ENCODE data around the gene TICRR. TPM values are rescaled to one million over a fixed set of nuclear protein-coding genes. Genes with fewer than 3 reads are reported as not detected.
"Not testable (repeated sequence)": the region's sequence is repeated elsewhere in the genome, so short reads cannot be mapped to it uniquely, and the experiment has no call there.

The TICRR gene
- total RNA-seq, 1 experiment from 2014 or later: 24.1 TPM

DNA sequence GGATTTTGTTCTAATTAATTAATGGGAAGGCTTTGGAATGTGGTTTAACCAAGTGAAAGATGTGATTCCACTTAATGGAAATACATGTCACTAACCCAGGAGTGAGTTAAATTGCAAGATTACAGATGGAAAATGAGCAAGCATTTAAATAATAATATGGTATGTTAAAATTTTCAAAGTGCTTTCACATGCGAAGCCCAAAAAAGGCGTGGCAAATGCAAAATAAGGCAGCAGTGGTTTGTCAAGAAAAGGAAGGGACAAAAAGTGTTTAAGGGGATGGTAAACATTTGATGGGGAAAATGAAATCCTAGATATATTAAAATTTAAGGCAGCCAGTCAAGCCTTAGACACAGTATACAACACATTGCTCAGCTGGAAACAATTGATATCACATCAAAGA, 2.9 kb downstream of the TICRR start:
- H3K9me3 Mint-ChIP-seq (ENCODE audit: unreplicated experiment): no peaks in the 10 kb centered on the region
- H3K27ac Mint-ChIP-seq (ENCODE audit: unreplicated experiment): peak overlapping the region; percentile 12
- H3K4me3 Mint-ChIP-seq (ENCODE audit: unreplicated experiment): peak overlapping the region; percentile 79
- peaks cover 27% of the 10 kb centered on the region for H3K36me3 Mint-ChIP-seq (ENCODE audit: insufficient read depth, unreplicated experiment)
- H3K36me3 ChIP-seq (ENCODE audit: control insufficient read depth, insufficient read depth, low read length): no peaks in the 10 kb centered on the region; the same call in 1 of the 2 replicates
- POLR2A ChIA-PET: no interaction called here
- peaks cover 7% of the 10 kb centered on the region; the same call in 1 of the 2 replicates for H3K4me1 ChIP-seq
- H3K4me3 ChIP-seq (ENCODE audit: low read depth, low read length): no peak overlapping the region
- TF ChIP-seq CTCF (IDR thresholded peaks at IDR 0.05; ENCODE audit: insufficient read depth in 1 of 2, low read depth in 1 of 2, low read length in 1 of 2, severe bottlenecking in 1 of 2, unreplicated experiment in 1 of 2): no peak
- H3K4me1 Mint-ChIP-seq (ENCODE audit: low read depth, unreplicated experiment): peaks cover 18% of the 10 kb centered on the region
- H3K9me3 ChIP-seq: no peaks in the 10 kb centered on the region
- H3K27me3 Mint-ChIP-seq (ENCODE audit: insufficient read depth, unreplicated experiment): no peaks in the 10 kb centered on the region
- no TSS peak for BruUV-seq (replicated peaks)
- CTCF ChIA-PET: interaction anchor here (0.7 kb wide), 1 partner anchor 100 kb away, joined by 4 read pairs; no protein-coding TSS in a partner anchor
- H3K27me3 ChIP-seq (replicated peaks; ENCODE audit: control insufficient read depth, insufficient read depth, low read length): no peaks in the 10 kb centered on the region
- intact Hi-C loops (cut with micrococcal nuclease; ENCODE audit: unreplicated experiment): no loop called here
- DNase-seq: no peak

- CTCF ChIA-PET; H3K27me3 Mint-ChIP-seq (ENCODE audit: insufficient read depth, unreplicated experiment); H3K4me3 Mint-ChIP-seq (ENCODE audit: unreplicated experiment); H3K36me3 ChIP-seq (ENCODE audit: control insufficient read depth, insufficient read depth, low read length); intact Hi-C loops (cut with micrococcal nuclease; ENCODE audit: unreplicated experiment); H3K4me3 ChIP-seq (ENCODE audit: low read depth, low read length); H3K27me3 ChIP-seq (replicated peaks; ENCODE audit: control insufficient read depth, insufficient read depth, low read length); H3K27ac Mint-ChIP-seq (ENCODE audit: unreplicated experiment); POLR2A ChIA-PET; BruUV-seq (replicated peaks); H3K9me3 ChIP-seq; H3K4me1 ChIP-seq; DNase-seq; H3K9me3 Mint-ChIP-seq (ENCODE audit: unreplicated experiment): not testable (repeated sequence)
- H3K4me1 Mint-ChIP-seq (ENCODE audit: low read depth, unreplicated experiment): peaks cover 18% of the 10 kb centered on the region
- H3K36me3 Mint-ChIP-seq (ENCODE audit: insufficient read depth, unreplicated experiment): peaks cover 29% of the 10 kb centered on the region
Measured at GRCh38 chr15:89580747-89581146, 5.5 kb downstream of the TICRR start.

GRCh38 chr15:89586651-89587050, 11.4 kb downstream of the TICRR start:
- ChIA-PET POLR2A (no interaction called here), CTCF (no interaction called here)
- Histone ChIP-seq H3K27me3 (replicated peaks; ENCODE audit: control insufficient read depth, insufficient read depth, low read length) (no peaks in the 10 kb centered on the region), H3K9me3 (no peaks in the 10 kb centered on the region), H3K4me1 (no peaks in the 10 kb centered on the region), H3K36me3 (ENCODE audit: control insufficient read depth, insufficient read depth, low read length) (no peaks in the 10 kb centered on the region; the same call in none of the 2 replicates), H3K4me3 (ENCODE audit: low read depth, low read length) (no peak overlapping the region)
- DNase-seq: no peak
- Mint-ChIP-seq H3K36me3 (ENCODE audit: insufficient read depth, unreplicated experiment) (peaks cover 17% of the 10 kb centered on the region), H3K4me3 (ENCODE audit: unreplicated experiment) (no peak overlapping the region), H3K4me1 (ENCODE audit: low read depth, unreplicated experiment) (no peaks in the 10 kb centered on the region), H3K27ac (ENCODE audit: unreplicated experiment) (no peak overlapping the region), H3K9me3 (ENCODE audit: unreplicated experiment) (no peaks in the 10 kb centered on the region), H3K27me3 (ENCODE audit: insufficient read depth, unreplicated experiment) (no peaks in the 10 kb centered on the region)
- BruUV-seq (replicated peaks): no TSS peak
- intact Hi-C loops (cut with micrococcal nuclease; ENCODE audit: unreplicated experiment): no loop called here
- no peak for TF ChIP-seq CTCF (IDR thresholded peaks at IDR 0.05; ENCODE audit: insufficient read depth in 1 of 2, low read depth in 1 of 2, low read length in 1 of 2, severe bottlenecking in 1 of 2, unreplicated experiment in 1 of 2)

DNA sequence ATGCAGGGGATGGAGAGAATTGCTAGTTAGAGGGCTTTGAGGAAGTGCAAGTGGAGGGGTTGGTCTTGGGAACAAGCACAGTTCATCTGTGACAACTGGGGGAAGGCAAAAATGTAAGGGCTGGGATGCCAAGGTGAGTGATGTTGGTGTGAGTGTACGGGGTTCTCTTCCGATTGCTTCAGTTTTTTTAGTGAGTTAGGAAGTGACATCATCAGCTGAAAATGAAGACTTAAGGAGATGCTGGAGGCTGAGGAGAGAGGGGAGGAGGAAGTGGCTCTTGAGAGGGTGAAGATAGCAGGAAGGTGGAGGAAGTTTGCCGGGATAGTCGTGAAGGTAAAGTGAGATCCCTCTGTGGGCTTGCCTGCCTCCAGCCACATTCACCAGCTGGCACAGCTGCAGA, 12.7 kb downstream of the TICRR start:
- CTCF ChIA-PET: no interaction called here

More for the DNA sequence above, 12.7 kb downstream of the TICRR start:
- no peak for TF ChIP-seq CTCF (IDR thresholded peaks at IDR 0.05; ENCODE audit: insufficient read depth in 1 of 2, low read depth in 1 of 2, low read length in 1 of 2, severe bottlenecking in 1 of 2, unreplicated experiment in 1 of 2)
- intact Hi-C loops (cut with micrococcal nuclease; ENCODE audit: unreplicated experiment): no loop called here
- H3K9me3 ChIP-seq: no peaks in the 10 kb centered on the region
- Mint-ChIP-seq H3K4me3 (ENCODE audit: unreplicated experiment) (no peak overlapping the region), H3K27ac (ENCODE audit: unreplicated experiment) (no peak overlapping the region), H3K9me3 (ENCODE audit: unreplicated experiment) (no peaks in the 10 kb centered on the region), H3K27me3 (ENCODE audit: insufficient read depth, unreplicated experiment) (no peaks in the 10 kb centered on the region), H3K4me1 (ENCODE audit: low read depth, unreplicated experiment) (no peaks in the 10 kb centered on the region), H3K36me3 (ENCODE audit: insufficient read depth, unreplicated experiment) (peaks cover 19% of the 10 kb centered on the region)
- no TSS peak for BruUV-seq (replicated peaks)
- no peak for DNase-seq
- H3K27me3 ChIP-seq (replicated peaks; ENCODE audit: control insufficient read depth, insufficient read depth, low read length): no peaks in the 10 kb centered on the region
- H3K4me3 ChIP-seq (ENCODE audit: low read depth, low read length): no peak overlapping the region
- H3K36me3 ChIP-seq (ENCODE audit: control insufficient read depth, insufficient read depth, low read length): no peaks in the 10 kb centered on the region; the same call in none of the 2 replicates
- POLR2A ChIA-PET: no interaction called here
- no peaks in the 10 kb centered on the region for H3K4me1 ChIP-seq

Measured in Caco-2 (cell line).